HS-27A (cell line): ENCODE results near the gene HUS1.
"Not testable (repeated sequence)": the region's sequence is repeated elsewhere in the genome, so short reads cannot be mapped to it uniquely, and the experiment has no call there.

ENCODE experiments used
- DNase-seq: peaks from one replicate; pipeline ENCODE4 v3.0.0-alpha.2; 2012; ENCODE audit warnings: low read depth, missing footprints

HUS1 gene

GRCh38 chr7:47944536-47945260 is 34.7 kb downstream of the HUS1 start:
- DNase-seq, result no peak

GRCh38 chr7:47943676-47944474 is 35.5 kb downstream of the HUS1 start:
- DNase-seq, result no peak

DNA sequence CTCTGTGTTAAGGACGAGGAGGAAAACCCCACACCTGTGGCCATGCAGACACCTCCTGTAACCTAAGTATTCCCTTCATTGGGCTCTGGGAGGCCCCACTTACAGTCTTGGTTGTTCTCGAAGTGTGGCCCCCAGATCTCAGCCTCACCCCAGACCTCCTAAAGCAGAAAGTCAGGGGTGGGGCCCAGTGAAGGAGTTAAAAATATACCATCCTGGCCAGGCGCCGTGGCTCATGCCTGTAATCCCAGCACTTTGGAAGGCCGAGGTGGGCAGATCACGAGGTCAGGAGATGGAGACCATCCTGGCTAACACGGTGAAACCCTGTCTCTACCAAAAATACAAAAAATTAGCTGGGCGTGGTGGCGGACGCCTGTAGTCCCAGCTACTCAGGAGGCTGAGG is 36.8 kb downstream of the HUS1 start:
- DNase-seq, result not testable (repeated sequence)

GRCh38 chr7:47942132-47942531 is 37.3 kb downstream of the HUS1 start:
- DNase-seq, result no peak

DNA sequence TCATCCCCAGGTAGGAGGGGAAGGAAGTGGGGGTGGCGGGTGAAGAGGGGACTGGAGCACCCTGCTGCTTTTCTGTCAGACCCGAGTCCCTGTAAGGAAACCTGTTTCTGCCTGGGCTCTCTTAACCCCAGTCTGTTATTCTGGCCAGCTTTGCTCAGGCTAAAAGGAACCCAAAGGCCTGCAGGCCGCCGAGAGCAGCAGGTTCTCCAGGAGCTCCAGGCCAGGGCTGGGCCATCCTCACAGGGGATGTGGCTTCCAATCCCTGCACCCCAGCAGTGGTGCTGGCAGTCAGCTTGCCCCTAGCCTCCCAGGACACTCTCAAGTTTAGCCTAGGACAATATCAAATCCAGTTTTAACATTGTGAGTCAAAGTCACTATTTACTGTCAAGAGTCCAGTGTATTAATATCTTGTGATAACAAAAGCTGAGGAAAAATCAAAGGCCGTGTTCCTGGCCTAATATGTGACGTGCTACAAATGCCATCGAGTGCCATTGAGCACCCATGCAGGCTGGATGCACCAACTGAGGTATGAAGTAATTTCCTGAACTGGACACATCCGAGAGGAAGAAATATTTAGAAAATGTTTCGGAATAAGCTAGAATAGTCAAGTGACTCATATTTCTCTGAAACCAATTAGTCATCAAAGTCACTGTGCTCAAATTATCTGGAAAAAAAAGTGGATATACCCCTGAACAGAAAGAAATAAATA is 38.1 kb downstream of the HUS1 start:
- peak; percentile 59 for DNase-seq

DNA sequence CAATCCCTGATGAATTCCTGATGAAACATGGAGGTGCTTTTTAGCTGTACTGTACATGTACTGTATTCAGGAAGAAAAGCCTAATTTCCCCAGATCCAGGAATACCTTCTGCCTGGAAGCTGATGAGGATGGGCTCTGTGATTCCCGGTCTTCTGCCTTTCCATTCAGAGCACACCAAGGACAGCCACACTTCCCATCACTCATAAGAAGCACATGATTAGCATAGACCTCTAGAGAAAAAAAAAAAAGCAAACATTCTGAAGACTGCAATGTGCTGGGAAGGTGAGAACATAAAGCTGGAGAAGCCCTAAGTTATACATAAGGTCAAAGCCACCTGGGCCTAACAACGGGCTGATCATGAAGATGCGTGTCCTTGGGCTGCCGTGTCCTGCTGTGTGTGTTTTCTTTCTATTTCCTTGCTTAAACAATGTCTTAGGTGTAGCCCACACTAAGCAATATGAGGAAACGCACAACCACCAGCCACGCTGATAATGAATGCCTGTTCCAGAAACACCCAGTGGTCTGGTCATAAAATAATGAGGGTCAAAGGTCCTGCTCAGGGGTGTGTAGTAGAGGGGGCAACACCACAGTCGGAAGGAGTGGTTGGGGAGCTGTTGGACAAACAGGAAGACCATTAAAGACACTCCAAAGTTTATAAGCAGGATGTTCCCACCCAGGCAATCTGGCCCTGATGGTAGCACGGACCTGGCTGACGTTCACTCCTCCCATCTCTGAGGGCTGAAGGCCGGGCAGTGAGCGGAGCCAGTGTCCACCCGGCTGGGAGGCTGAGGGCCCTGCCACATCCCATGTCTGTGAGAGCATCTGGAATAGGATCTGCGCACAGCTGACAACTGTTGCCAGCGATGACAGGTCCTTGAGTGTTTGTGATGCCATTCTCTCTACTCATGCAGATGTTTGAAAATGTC is 39.1 kb downstream of the HUS1 start:
- no peak for DNase-seq

GRCh38 chr7:47939425-47940036 is 39.9 kb downstream of the HUS1 start:
- no peak for DNase-seq

DNA sequence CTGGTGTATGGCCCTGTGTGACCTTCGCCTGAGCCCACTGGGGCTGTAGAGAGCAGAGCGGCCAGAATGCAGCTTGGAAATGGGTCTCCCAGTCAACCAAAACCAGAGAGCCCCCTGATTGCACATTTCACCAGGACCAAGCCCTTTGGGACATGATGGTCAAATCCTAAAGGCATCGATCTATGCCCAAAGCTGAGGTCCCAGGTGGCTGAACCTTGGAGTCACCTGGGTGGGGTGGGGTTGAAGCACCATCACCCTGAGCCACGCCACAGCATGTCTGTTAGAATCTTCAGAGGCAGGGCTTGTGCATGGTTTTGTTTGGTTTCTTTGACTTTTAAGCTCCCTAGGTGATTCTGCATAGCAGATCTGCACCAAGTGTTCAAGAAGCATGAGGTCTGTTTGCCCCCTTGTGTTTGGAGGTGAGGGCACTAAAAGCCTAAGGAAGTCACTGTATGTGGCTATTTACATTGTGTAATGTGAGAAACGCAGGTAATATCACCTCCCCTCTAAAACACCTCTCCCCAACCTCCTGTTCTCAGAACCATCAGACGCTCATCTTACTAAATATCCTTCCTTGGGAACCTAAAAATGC is 40.7 kb downstream of the HUS1 start:
- no peak for DNase-seq

GRCh38 chr7:47937711-47938573 is 41.5 kb downstream of the HUS1 start:
- DNase-seq, result no peak

GRCh38 chr7:47937065-47937687 is 42.2 kb downstream of the HUS1 start:
- DNase-seq, result no peak

DNA sequence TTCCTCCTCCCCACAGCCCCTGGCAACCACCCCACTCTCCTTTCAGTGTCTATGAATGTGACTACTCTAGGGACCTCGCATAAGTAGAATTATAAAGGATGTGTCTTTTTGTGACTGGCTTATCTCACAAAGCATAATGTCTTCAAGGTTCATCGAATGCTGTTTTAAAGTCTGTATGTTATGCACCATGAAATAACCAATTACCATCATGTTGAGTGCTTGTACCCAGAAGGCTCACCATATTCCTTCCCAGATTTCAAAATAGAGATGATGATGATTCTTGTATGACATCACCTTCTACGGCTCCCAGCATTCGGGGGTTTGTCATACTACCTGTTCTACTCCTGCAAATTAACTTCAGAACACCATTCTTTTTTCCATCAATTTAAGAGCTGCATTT is 43.1 kb downstream of the HUS1 start:
- no peak for DNase-seq

- no peak for DNase-seq
Measured at GRCh38 chr7:47935336-47935735, 44.1 kb downstream of the HUS1 start.

GRCh38 chr7:47934831-47935230 is 44.6 kb downstream of the HUS1 start:
- DNase-seq, result no peak

GRCh38 chr7:47933215-47933614 is 46.2 kb downstream of the HUS1 start:
- no peak for DNase-seq

GRCh38 chr7:47932466-47933037 is 46.9 kb downstream of the HUS1 start:
- no peak for DNase-seq

DNA sequence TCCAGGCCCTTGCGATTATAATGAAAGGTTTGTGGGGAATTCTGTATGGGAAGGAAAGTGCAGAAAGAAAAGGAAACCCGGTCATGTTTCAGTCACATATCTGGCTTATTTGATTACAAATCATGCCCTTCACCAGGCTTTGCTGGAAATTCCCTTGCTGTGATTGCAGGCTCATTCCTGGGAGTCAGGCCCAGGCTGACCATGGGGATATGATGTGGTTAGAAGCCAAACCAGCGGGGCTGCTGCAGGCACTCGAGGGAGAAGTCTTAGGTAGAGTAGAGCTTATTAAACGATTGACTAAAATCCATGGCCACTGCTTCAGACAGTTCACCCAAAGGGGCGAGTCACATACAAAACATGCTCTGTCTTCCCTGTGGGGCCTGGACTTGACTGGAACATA is 47.4 kb downstream of the HUS1 start:
- DNase-seq, result no peak

DNA sequence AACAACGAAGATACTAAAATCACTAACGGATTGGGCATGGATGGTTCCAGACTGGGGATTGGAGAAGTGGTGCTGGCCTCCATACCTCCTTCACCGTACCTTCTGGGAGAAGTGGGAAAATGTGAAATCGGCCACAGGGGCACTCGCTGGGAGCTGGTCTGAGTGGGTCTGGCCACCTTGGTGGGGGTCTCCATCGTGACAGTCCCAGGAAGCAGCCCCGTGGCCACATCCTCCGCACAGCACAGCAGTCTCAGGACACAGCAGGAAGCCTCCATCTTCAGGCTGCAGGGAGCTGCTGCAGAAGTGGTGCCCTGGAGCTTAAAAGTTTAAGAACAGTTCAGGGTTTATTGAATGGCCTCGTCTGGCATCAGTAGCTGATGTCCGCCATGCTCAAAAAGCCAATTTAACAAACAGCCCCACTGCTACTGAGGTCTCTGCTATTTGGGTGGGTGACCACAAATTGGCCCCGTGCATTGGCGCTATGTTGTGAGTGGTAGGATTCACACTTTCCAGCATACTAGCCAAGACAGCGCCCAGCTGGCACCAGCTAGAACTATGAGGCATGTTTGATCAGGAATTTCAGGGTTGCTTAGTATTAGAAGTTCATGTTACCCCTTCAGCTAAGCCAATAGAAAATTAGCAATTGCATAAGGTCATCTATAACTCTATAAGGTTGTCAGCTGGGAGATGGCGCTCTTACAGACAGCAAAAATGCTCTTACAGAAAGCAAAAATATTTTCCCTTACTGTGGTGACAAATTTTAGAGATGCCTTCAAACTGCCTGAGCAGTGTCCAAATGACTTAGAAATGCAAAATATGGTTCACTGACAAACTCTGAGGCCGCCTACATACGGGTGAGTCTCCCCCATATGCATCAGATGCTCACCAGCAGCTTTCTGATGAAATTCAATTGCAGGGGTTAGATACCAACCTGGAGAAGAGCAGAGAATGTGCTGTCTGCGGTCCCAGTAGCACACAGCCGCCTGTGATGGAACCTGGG is 48.1 kb downstream of the HUS1 start:
- no peak for DNase-seq

DNA sequence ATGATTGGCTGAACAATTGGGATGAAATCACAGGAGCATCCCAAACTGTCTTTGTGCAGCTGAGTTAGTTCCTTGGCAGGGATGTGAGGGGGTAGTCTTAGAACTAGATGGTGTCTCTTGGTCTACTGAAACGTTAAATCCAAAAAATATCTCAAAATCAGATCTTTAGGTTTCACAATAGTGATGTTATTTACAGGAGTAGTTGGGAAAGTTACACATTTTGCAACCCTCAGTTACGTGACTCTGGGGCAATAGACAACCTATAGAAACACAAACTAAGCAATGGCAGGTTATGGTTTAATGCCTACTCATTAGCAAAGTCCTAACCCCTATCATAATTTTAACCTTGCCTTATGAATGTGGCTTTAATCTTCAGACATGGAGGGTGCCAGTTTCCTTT is 55.1 kb downstream of the HUS1 start:
- no peak for DNase-seq
